KMS-11 (cell line): ENCODE measurements around the gene MYO19.

Experiments used
- H2AFZ ChIP-seq: fragments of 200-600 bp; sonication (generic); 2 replicates; pipeline ENCODE4 v1.6.1; 2016; ENCODE audit warnings: antibody characterized with exemption, mixed run types, low read depth
- H3K27ac ChIP-seq: fragments of 200-600 bp; sonication (generic); 2 replicates; pipeline ENCODE4 v1.6.1; 2016; ENCODE audit warnings: mild to moderate bottlenecking, mixed run types
- H3K27me3 ChIP-seq: fragments of 200-600 bp; sonication (generic); 2 replicates; pipeline ENCODE4 v1.6.1; 2017; ENCODE audit warnings: mild to moderate bottlenecking, low read depth, mixed run types, moderate library complexity; ENCODE audit not compliant: insufficient read depth
- H3K36me3 ChIP-seq: fragments of 200-600 bp; sonication (generic); 2 replicates; pipeline ENCODE4 v1.6.1; 2017; ENCODE audit warnings: mild to moderate bottlenecking, mixed run types; ENCODE audit not compliant: insufficient read depth
- H3K4me1 ChIP-seq: fragments of 200-600 bp; sonication (generic); 2 replicates; pipeline ENCODE4 v1.6.1; 2016; ENCODE audit warnings: mild to moderate bottlenecking, low read depth, mixed run types; ENCODE audit not compliant: poor library complexity, severe bottlenecking
- H3K4me2 ChIP-seq: fragments of 200-600 bp; sonication (generic); 2 replicates; pipeline ENCODE4 v1.7.0; 2016; ENCODE audit warnings: mild to moderate bottlenecking, mixed run types
- H3K4me3 ChIP-seq: fragments of 200-600 bp; sonication (generic); IDR thresholded peaks from 2 replicates; pipeline ENCODE4 v1.6.1; 2017; ENCODE audit warnings: low read depth, low read length, mixed read lengths; ENCODE audit not compliant: insufficient read depth
- H3K79me2 ChIP-seq: fragments of 200-600 bp; sonication (generic); 2 replicates; pipeline ENCODE4 v1.6.1; 2016; ENCODE audit warnings: low read depth, mixed run types; ENCODE audit not compliant: insufficient read depth
- H3K9ac ChIP-seq: fragments of 200-600 bp; sonication (generic); 2 replicates; pipeline ENCODE4 v1.6.1; 2016; ENCODE audit warnings: mild to moderate bottlenecking, mixed run types
- H4K20me1 ChIP-seq: fragments of 200-600 bp; sonication (generic); 2 replicates; pipeline ENCODE4 v1.6.1; 2016; ENCODE audit warnings: mild to moderate bottlenecking, mixed run types; ENCODE audit not compliant: insufficient read depth
- CTCF ChIP-seq: fragments of 200-600 bp; sonication (generic); conservative IDR thresholded peaks from 2 replicates; pipeline ENCODE4 v1.6.1; 2017; ENCODE audit warnings: low read depth, mild to moderate bottlenecking, antibody characterized with exemption, low read length, moderate library complexity, mixed read lengths

The MYO19 gene

DNA sequence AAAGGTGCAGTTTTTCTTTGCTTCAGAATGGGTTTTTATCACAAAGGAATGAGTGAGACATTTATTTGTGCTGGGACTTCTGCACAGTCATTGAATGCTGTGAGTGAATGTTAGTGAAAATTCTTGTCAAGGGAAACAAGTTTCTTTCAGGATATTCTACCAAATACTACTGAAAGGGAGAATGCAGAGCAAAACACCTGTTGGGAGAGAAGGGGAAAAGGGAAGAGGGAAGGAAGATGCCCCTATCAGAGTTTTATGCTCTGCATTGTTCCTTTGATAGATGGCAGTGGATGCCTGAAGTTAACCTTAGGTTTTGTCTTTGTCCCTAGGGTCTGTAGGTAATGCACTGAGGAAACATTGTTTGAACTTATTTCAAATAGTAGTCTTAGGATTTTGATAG lies 13.1 kb upstream of the MYO19 start:
- peak overlapping the region; percentile 65; the same call in 1 of the 2 replicates for H3K27ac ChIP-seq
- no peak overlapping the region for H3K4me3 ChIP-seq
- H3K9ac ChIP-seq: no peak overlapping the region
- peak overlapping the region; percentile 97 for H3K4me2 ChIP-seq
- no peaks in the 10 kb centered on the region for H3K27me3 ChIP-seq
- H3K4me1 ChIP-seq: peaks cover 54% of the 10 kb centered on the region
- H3K36me3 ChIP-seq: no peaks in the 10 kb centered on the region
- no peak overlapping the region for H2AFZ ChIP-seq
- peaks cover 84% of the 10 kb centered on the region for H3K79me2 ChIP-seq
- peaks cover 3% of the 10 kb centered on the region for H4K20me1 ChIP-seq
- TF ChIP-seq CTCF: no peak

GRCh38 chr17:36546418-36547093 lies 11.9 kb upstream of the MYO19 start:
- Histone ChIP-seq H2AFZ (no peak overlapping the region), H3K4me2 (peak overlapping the region; percentile 97), H4K20me1 (peaks cover 3% of the 10 kb centered on the region), H3K27me3 (no peaks in the 10 kb centered on the region), H3K4me3 (no peak overlapping the region), H3K4me1 (peaks cover 57% of the 10 kb centered on the region), H3K9ac (peak overlapping the region; percentile 65; the same call in 1 of the 2 replicates), H3K36me3 (no peaks in the 10 kb centered on the region), H3K79me2 (peaks cover 72% of the 10 kb centered on the region), H3K27ac (peak overlapping the region; percentile 65)
- TF ChIP-seq CTCF: no peak

GRCh38 chr17:36545465-36546417 lies 11.1 kb upstream of the MYO19 start:
- Histone ChIP-seq H3K27me3 (no peaks in the 10 kb centered on the region), H4K20me1 (peaks cover 3% of the 10 kb centered on the region), H3K9ac (peak overlapping the region; percentile 65; the same call in 1 of the 2 replicates), H3K27ac (peak overlapping the region; percentile 65), H3K4me1 (peaks cover 53% of the 10 kb centered on the region), H3K4me3 (no peak overlapping the region), H3K4me2 (peak overlapping the region; percentile 97), H3K79me2 (peaks cover 64% of the 10 kb centered on the region), H3K36me3 (no peaks in the 10 kb centered on the region), H2AFZ (peak overlapping the region; percentile 28; the same call in 1 of the 2 replicates)
- no peak for TF ChIP-seq CTCF

- no peak for TF ChIP-seq CTCF
- no peaks in the 10 kb centered on the region for H3K27me3 ChIP-seq
- H3K4me3 ChIP-seq: no peak overlapping the region
- H3K9ac ChIP-seq: peak overlapping the region; percentile 87
- H4K20me1 ChIP-seq: peaks cover 3% of the 10 kb centered on the region
- H3K27ac ChIP-seq: peak overlapping the region; percentile 91
- H3K4me2 ChIP-seq: peak overlapping the region; percentile 34; the same call in 1 of the 2 replicates
- peak overlapping the region; percentile 53; the same call in 1 of the 2 replicates for H2AFZ ChIP-seq
- no peaks in the 10 kb centered on the region for H3K36me3 ChIP-seq
- H3K4me1 ChIP-seq: peaks cover 46% of the 10 kb centered on the region
- H3K79me2 ChIP-seq: peaks cover 60% of the 10 kb centered on the region
Measured at GRCh38 chr17:36545077-36545464, 10.4 kb upstream of the MYO19 start.
